Neuronal stem cell (in vitro differentiated cells): ENCODE data around the gene ZRANB1.

ENCODE experiments used
- DNase-seq: peaks from one replicate; pipeline ENCODE4 v3.0.0-alpha.2; 2013; ENCODE audit warnings: low spot score
- H2AFZ ChIP-seq: one replicate; pipeline ENCODE4 v1.6.1; 2013; ENCODE audit warnings: mild to moderate bottlenecking, low read length, inconsistent platforms
- H2AK5ac ChIP-seq: 2 replicates; pipeline ENCODE4 v1.6.1; 2013; ENCODE audit warnings: low read depth, mild to moderate bottlenecking, inconsistent platforms, low read length, moderate library complexity, mixed read lengths
- H2BK120ac ChIP-seq: 2 replicates; pipeline ENCODE4 v1.6.1; 2013; ENCODE audit warnings: low read depth, mild to moderate bottlenecking, inconsistent platforms, low read length, moderate library complexity, mixed read lengths
- H2BK12ac ChIP-seq: one replicate; pipeline ENCODE4 v1.6.1; 2013; ENCODE audit warnings: low read length, inconsistent platforms
- H2BK15ac ChIP-seq: 2 replicates; pipeline ENCODE4 v1.6.1; 2013; ENCODE audit warnings: mild to moderate bottlenecking, low read length, inconsistent platforms, mixed read lengths
- H2BK5ac ChIP-seq: one replicate; pipeline ENCODE4 v1.6.1; 2013; ENCODE audit warnings: inconsistent platforms, mild to moderate bottlenecking, low read length, moderate library complexity
- H3K14ac ChIP-seq: one replicate; pipeline ENCODE4 v1.6.1; 2013; ENCODE audit warnings: low read length, inconsistent platforms
- H3K18ac ChIP-seq: 2 replicates; pipeline ENCODE4 v1.6.1; 2013; ENCODE audit warnings: low read length, inconsistent platforms
- H3K23ac ChIP-seq: 2 replicates; pipeline ENCODE4 v1.6.1; 2013; ENCODE audit warnings: low read depth, mild to moderate bottlenecking, mixed read lengths, low read length, inconsistent platforms; ENCODE audit not compliant: poor library complexity
- H3K27ac ChIP-seq: replicated peaks from 3 replicates; pipeline ENCODE4 v1.5.1; 2013; ENCODE audit warnings: low read length, inconsistent platforms
- H3K27me3 ChIP-seq, 3 experiments: 2 replicates each; pipeline ENCODE4 v1.6.1; 2013; ENCODE audit warnings: low read length in 3 of 3, mild to moderate bottlenecking in 2 of 3, inconsistent platforms in 1 of 3, low read depth in 1 of 3, mixed read lengths in 1 of 3, moderate library complexity in 1 of 3; ENCODE audit not compliant: control insufficient read depth in 3 of 3, insufficient read depth in 3 of 3
- H3K36me3 ChIP-seq, 2 donors: replicated peaks in 1 of 2; 2 replicates each; pipeline ENCODE4 v1.6.1; 2013; ENCODE audit warnings: low read length in 2 of 2; ENCODE audit not compliant: control insufficient read depth in 2 of 2, insufficient read depth in 2 of 2
- H3K4ac ChIP-seq: 2 replicates; pipeline ENCODE4 v1.6.1; 2013; ENCODE audit warnings: inconsistent platforms, mild to moderate bottlenecking, low read length, moderate library complexity
- H3K4me1 ChIP-seq, 2 donors: 1 replicate in 1 of 2; 2 replicates in 1 of 2; pipeline ENCODE4 v1.6.1; 2013; ENCODE audit warnings: low read length in 2 of 2, low read depth in 1 of 2; ENCODE audit not compliant: control insufficient read depth in 2 of 2, insufficient read depth in 1 of 2
- H3K4me2 ChIP-seq: one replicate; pipeline ENCODE4 v1.6.1; 2013; ENCODE audit warnings: mild to moderate bottlenecking, low read length, inconsistent platforms; ENCODE audit not compliant: insufficient read depth, poor library complexity, severe bottlenecking
- H3K4me3 ChIP-seq, 2 donors: 2 replicates each; pipeline ENCODE4 v1.5.1; 2013; ENCODE audit warnings: low read length in 2 of 2, mild to moderate bottlenecking in 2 of 2, inconsistent platforms in 1 of 2, moderate library complexity in 1 of 2
- H3K79me1 ChIP-seq: one replicate; pipeline ENCODE4 v1.6.1; 2013; ENCODE audit warnings: low read depth, mild to moderate bottlenecking, inconsistent platforms, low read length, moderate library complexity
- H3K9ac ChIP-seq: one replicate; pipeline ENCODE4 v1.6.1; 2013; ENCODE audit warnings: mild to moderate bottlenecking, low read depth, low read length, inconsistent platforms; ENCODE audit not compliant: poor library complexity
- H3K9me3 ChIP-seq, 2 donors: replicated peaks in 1 of 2; 2 replicates each; pipeline versions ENCODE3 to v1.6.1; 2013; ENCODE audit warnings: low read length in 2 of 2, mild to moderate bottlenecking in 2 of 2, inconsistent platforms in 1 of 2, low read depth in 1 of 2, mixed read lengths in 1 of 2, moderate library complexity in 1 of 2; ENCODE audit not compliant: control insufficient read depth in 2 of 2, insufficient read depth in 1 of 2
- H4K8ac ChIP-seq: one replicate; pipeline ENCODE4 v1.6.1; 2013; ENCODE audit warnings: low read depth, mild to moderate bottlenecking, inconsistent platforms, low read length, moderate library complexity
- H4K91ac ChIP-seq: one replicate; pipeline ENCODE4 v1.6.1; 2013; ENCODE audit warnings: low read length, low read depth, mild to moderate bottlenecking, inconsistent platforms; ENCODE audit not compliant: poor library complexity
- WGBS, 2 donors: extraction: QIAGEN DNeasy Blood & Tissue Kit; methylation state at CpG; one replicate each; pipeline ENCODE4 v1.1.7; 2013; ENCODE audit warnings: missing lambda C conversion rate in 2 of 2, mixed read lengths in 1 of 2; ENCODE audit not compliant: insufficient read length in 2 of 2, insufficient replicate concordance in 1 of 2; ENCODE audit errors: extremely low coverage in 2 of 2; 5-methylcytosine and 5-hydroxymethylcytosine counted together

Gene ZRANB1

DNA sequence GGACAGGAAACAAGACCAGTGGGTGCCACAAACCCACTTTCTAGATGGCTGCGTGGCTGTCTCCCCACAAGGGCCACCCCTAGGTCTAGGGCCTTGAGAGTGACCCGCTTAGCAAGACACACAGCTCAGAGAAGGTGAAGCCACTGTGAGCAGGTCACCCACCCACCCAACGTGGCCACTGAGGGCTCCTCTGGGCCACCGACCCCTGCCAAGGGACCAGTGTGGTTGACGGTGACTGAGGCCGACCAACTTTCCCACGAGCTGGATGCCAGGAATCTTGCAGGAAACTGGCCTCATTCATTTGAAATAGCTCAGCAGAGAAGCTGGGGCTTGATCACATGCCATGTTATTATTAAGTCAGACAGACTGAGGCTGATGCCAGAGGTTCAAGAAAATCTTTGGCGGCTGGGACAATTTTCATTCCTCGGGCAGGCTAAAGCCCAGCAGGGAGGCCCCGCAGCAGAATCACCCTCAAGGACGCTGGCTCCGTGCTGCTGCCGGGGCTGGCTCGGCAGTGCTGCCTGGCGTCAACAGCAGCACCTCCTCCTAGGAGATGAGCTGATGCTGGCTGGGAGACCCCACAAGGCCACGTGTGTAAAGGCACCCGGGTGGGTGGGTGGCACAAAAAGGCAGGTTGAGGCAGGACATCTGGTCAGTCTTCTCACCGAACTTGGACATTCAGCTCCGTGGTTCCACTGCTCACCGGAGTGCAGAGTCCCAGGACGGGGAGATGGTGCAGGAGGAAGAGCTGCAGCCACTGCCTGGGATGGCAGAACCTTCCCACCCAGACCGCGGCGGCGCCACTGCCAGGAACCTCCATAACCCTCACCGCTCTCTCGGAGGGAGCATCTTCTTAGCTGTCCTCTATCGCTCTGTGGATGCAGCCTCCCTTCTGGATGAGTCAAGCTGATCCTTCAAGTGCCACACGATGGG lies 57.8 kb downstream of the ZRANB1 start:
- H2BK5ac ChIP-seq = no peak overlapping the region

DNA sequence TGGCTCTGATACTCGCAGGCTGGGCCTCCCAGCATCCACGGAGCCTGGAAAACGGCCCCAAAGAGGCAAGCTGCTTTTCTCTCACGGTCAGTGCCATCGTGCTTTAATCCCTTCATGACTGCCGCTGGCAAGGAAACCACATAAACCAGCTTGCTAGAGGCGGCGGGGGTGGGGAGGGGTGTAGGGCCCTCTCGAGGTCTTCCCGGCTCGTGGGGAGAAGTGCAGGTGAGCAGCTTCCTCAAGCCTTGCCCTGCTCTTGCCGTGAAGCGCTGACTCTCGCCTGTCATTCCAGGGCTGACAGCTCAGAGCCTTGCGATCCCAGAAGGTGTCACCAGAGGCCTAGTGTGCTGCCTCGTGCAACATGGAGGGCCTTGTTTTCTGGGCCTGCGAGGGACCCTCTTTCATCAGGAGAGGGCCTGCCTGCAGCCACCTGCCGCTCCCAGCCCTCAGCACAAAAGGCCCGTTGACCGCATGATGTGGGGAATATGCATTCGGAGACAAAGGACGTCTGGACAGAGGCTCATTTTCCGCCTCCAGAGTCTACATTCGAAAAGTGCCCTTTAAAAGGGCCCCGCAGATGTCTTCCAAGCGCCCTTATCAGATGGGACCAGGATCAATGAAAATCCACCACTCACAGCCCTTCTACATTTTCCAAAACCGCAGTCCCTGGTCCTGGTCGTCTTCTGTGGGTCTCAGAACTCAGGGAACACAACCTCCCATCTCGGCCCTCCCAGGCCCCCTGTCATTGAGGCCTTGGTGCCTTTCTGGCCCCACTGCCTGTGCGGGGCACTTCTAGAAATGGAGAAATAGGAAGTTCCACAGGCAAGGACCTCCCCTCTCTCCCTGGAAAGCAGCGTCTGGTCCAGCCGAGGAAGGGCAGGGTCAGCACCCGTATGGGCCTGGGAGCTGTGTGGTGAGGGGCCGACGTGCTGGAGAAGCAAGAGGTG lies 58.7 kb downstream of the ZRANB1 start:
- Histone ChIP-seq H4K91ac (no peak overlapping the region), H3K9me3 (peaks cover 0 to under 1% of the 10 kb centered on the region in 2 donors), H3K23ac (peak overlapping the region; percentile 44), H2BK120ac (no peak overlapping the region), H2BK12ac (no peak overlapping the region), H3K36me3 (peaks cover 47 to 79% of the 10 kb centered on the region in 2 donors), H3K18ac (peak overlapping the region; percentile 58), H3K4me2 (no peak overlapping the region), H3K4me1 (peaks cover 11 to 26% of the 10 kb centered on the region in 2 donors), H3K9ac (peak overlapping the region; percentile 24), H3K4me3 (no peak overlapping the region), H3K27me3 (no peaks in the 10 kb centered on the region), H3K14ac (no peak overlapping the region), H2AFZ (peak overlapping the region; percentile 63), H2BK5ac (no peak overlapping the region), H3K27ac (peak overlapping the region; percentile 73), H4K8ac (no peak overlapping the region), H2BK15ac (no peak overlapping the region), H3K4ac (peak overlapping the region; percentile 19), H3K79me1 (peaks cover 32% of the 10 kb centered on the region), H2AK5ac (no peak overlapping the region)
- WGBS, 2 donors = no CpG with 5 or more reads among the region's 35 CpGs
- DNase-seq = peak; percentile 41

More for the DNA sequence above, 57.8 kb downstream of the ZRANB1 start:
- no peak overlapping the region for H2BK120ac ChIP-seq
- no peak overlapping the region for H4K91ac ChIP-seq
- H2BK12ac ChIP-seq = no peak overlapping the region
- WGBS, 2 donors = no CpG with 5 or more reads among the region's 29 CpGs
- no peak overlapping the region for H3K4me2 ChIP-seq
- H3K36me3 ChIP-seq = peaks cover 56 to 83% of the 10 kb centered on the region in 2 donors
- H3K27ac ChIP-seq = no peak overlapping the region
- no peak overlapping the region for H3K4me3 ChIP-seq
- H3K4me1 ChIP-seq = peaks cover 11 to 18% of the 10 kb centered on the region in 2 donors
- H3K27me3 ChIP-seq = no peaks in the 10 kb centered on the region
- no peak for DNase-seq
- no peak overlapping the region for H2AK5ac ChIP-seq
- no peak overlapping the region for H2AFZ ChIP-seq
- H3K23ac ChIP-seq = peak overlapping the region; percentile 44
- H4K8ac ChIP-seq = peak overlapping the region; percentile 98
- no peak overlapping the region for H3K4ac ChIP-seq
- peak overlapping the region; percentile 40 for H3K9ac ChIP-seq
- H3K9me3 ChIP-seq = peaks cover 0 to 1% of the 10 kb centered on the region in 2 donors
- H3K18ac ChIP-seq = peak overlapping the region; percentile 20
- H3K79me1 ChIP-seq = peaks cover 25% of the 10 kb centered on the region
- H3K14ac ChIP-seq = no peak overlapping the region
- no peak overlapping the region for H2BK15ac ChIP-seq

DNA sequence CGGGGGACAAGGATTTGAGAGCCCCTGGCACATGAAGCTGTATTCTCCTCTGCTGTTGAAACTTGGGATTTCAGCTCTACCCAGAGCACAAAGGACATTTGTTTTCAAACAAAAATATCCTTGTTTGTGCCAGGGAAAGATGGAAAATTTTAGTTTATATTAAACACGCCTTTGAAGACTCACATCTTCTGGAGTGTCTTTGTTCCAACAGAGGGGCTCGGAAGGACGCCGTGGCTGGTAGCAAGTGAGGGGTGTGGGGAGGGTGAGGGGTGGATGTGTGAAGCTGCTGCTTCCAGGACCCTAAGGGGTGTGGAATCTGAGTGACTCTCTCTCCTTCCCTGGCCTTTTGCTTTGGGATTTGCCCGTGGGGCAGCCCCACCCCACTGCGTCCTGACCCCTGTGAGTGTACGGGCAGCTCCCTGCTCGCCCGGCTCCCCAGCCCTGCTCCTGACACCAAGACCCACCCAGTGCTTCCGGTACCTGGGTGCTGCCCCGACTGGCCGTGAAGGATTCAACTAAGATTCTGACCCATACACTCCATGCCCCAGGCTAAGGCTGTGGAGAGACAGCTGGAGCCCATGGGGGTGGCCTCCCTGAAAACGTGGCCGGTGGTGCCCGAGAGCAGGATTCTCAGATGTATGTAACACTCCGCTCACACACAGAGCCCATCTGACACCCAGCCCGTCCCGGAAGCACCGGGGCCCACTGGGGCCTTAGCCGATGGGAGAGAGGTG lies 59.6 kb downstream of the ZRANB1 start:
- Histone ChIP-seq H2AFZ (no peak overlapping the region), H3K23ac (no peak overlapping the region), H3K27ac (peak overlapping the region; percentile 73), H3K4ac (no peak overlapping the region), H3K18ac (peak overlapping the region; percentile 58), H4K8ac (no peak overlapping the region), H3K9me3 (no peaks in the 10 kb centered on the region), H2AK5ac (peak overlapping the region; percentile 86), H3K36me3 (peaks cover 45 to 78% of the 10 kb centered on the region in 2 donors), H2BK5ac (peak overlapping the region; percentile 15), H2BK120ac (peak overlapping the region; percentile 22), H4K91ac (no peak overlapping the region), H3K4me3 (no peak overlapping the region), H3K4me2 (no peak overlapping the region), H2BK15ac (no peak overlapping the region), H2BK12ac (no peak overlapping the region), H3K79me1 (peaks cover 32% of the 10 kb centered on the region), H3K9ac (no peak overlapping the region), H3K4me1 (peaks cover 11 to 26% of the 10 kb centered on the region in 2 donors), H3K14ac (peak overlapping the region; percentile 27), H3K27me3 (no peaks in the 10 kb centered on the region)
- no peak for DNase-seq
- no CpG with 5 or more reads among the region's 21 CpGs for WGBS, 2 donors
